ENCODE measurements around the gene HNRNPR. TPM values are rescaled to one million over a fixed set of nuclear protein-coding genes. Genes with fewer than 3 reads are reported as not detected.

HNRNPR gene
- total and polyA plus RNA-seq, 5 donors: 50.8 to 73.7 (median 61.5) TPM

GRCh38 chr1:23304140-23304620 lies 39.9 kb downstream of the HNRNPR start:
- Histone ChIP-seq H3K9me3 (ENCODE audit: control insufficient read depth, low read length) (no peaks in the 10 kb centered on the region), H3K4me1 (ENCODE audit: control insufficient read depth, insufficient read depth, low read length) (no peaks in the 10 kb centered on the region), H3K27ac (ENCODE audit: low read length) (no peak overlapping the region), H3K4me3 (ENCODE audit: low read length) (no peak overlapping the region), H3K27me3 (ENCODE audit: control insufficient read depth, insufficient read depth) (no peaks in the 10 kb centered on the region)
- 63% methylated on average over 4 of the region's 4 CpGs for WGBS
- DNase-seq (no peak), ATAC-seq (no peak)
- intact Hi-C loops (cut with DNase I): loop anchor here in 1 of 4 donors (10.0 kb wide), 1 partner anchor 101 kb away; no protein-coding TSS in a partner anchor

DNA sequence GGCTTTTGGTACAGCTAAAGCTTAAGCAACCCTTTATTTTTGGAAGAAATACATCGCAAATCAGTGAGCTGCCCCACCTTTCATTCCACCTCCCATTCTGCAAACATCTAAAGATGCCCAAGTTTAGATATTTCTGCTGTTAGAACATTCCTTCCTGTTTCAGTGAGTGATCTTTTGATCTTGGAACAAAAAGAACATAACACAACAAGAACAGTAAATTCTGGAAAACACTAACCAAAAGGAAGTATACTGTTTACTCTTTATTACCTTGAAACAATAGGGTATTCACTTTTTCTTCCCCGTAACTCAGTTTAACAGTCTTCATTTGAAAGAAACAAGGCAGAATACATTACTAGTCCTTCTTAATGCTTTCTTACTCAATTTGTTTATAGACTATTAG lies 40.6 kb downstream of the HNRNPR start:
- Histone ChIP-seq H3K4me1 (ENCODE audit: control insufficient read depth, insufficient read depth, low read length) (no peaks in the 10 kb centered on the region), H3K9me3 (ENCODE audit: control insufficient read depth, low read length) (no peaks in the 10 kb centered on the region), H3K4me3 (ENCODE audit: low read length) (no peak overlapping the region), H3K27me3 (ENCODE audit: control insufficient read depth, insufficient read depth) (no peaks in the 10 kb centered on the region), H3K27ac (ENCODE audit: low read length) (no peak overlapping the region)
- intact Hi-C loops (cut with DNase I): loop anchor here in 1 of 4 donors (10.0 kb wide), 1 partner anchor 101 kb away; no protein-coding TSS in a partner anchor
- no peak for ATAC-seq
- 75% methylated on average over 2 of the region's 2 CpGs for WGBS
- DNase-seq: no peak

DNA sequence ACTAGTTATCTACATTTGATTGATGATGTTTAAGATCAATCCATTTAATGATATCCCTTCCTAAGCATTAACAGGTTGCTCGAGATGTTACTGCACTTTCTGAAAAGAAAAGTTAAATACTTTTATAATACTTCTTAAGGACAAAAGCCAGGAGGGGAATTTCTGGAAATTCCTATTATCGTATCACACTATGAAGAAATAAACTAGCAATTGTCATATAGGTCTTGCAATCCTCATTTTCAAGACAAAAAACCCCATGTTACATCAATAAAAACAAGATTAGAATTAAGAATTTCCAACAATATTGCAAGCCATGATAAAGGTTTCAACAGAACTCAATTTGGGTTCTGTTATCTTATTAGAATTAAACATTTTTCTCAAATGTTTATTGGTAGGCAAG lies 47.2 kb downstream of the HNRNPR start:
- WGBS: 89% methylated on average over 2 of the region's 2 CpGs

GRCh38 chr1:23291706-23292105 lies 52.4 kb downstream of the HNRNPR start:
- no peaks in the 10 kb centered on the region for H3K4me1 ChIP-seq (ENCODE audit: control insufficient read depth, insufficient read depth, low read length)
- H3K4me3 ChIP-seq (ENCODE audit: low read length): no peak overlapping the region
- no peaks in the 10 kb centered on the region for H3K9me3 ChIP-seq (ENCODE audit: control insufficient read depth, low read length)
- 94% methylated on average over 2 of the region's 2 CpGs for WGBS
- H3K27me3 ChIP-seq (ENCODE audit: control insufficient read depth, insufficient read depth): no peaks in the 10 kb centered on the region
- no peak for DNase-seq
- intact Hi-C loops (cut with DNase I): no loop called here
- no peak overlapping the region for H3K27ac ChIP-seq (ENCODE audit: low read length)
- ATAC-seq: no peak

More for the DNA sequence above, 47.2 kb downstream of the HNRNPR start:
- Histone ChIP-seq H3K4me1 (ENCODE audit: control insufficient read depth, insufficient read depth, low read length) (no peaks in the 10 kb centered on the region), H3K9me3 (ENCODE audit: control insufficient read depth, low read length) (no peaks in the 10 kb centered on the region), H3K4me3 (ENCODE audit: low read length) (no peak overlapping the region), H3K27ac (ENCODE audit: low read length) (no peak overlapping the region), H3K27me3 (ENCODE audit: control insufficient read depth, insufficient read depth) (no peaks in the 10 kb centered on the region)
- ATAC-seq (no peak), DNase-seq (no peak)
- intact Hi-C loops (cut with DNase I): no loop called here

- H3K27me3 ChIP-seq (ENCODE audit: control insufficient read depth, insufficient read depth): no peaks in the 10 kb centered on the region
- H3K9me3 ChIP-seq (ENCODE audit: control insufficient read depth, low read length): no peaks in the 10 kb centered on the region
- H3K4me1 ChIP-seq (ENCODE audit: control insufficient read depth, insufficient read depth, low read length): no peaks in the 10 kb centered on the region
- ATAC-seq (peak in 1 of 2 donors; percentile 51), DNase-seq (no peak)
- no peak overlapping the region for H3K4me3 ChIP-seq (ENCODE audit: low read length)
- 80% methylated on average over 9 of the region's 9 CpGs for WGBS
- H3K27ac ChIP-seq (ENCODE audit: low read length): no peak overlapping the region
- intact Hi-C loops (cut with DNase I): no loop called here
These were observed 53.1 kb downstream of the HNRNPR start for GRCh38 chr1:23290836-23291565.

DNA sequence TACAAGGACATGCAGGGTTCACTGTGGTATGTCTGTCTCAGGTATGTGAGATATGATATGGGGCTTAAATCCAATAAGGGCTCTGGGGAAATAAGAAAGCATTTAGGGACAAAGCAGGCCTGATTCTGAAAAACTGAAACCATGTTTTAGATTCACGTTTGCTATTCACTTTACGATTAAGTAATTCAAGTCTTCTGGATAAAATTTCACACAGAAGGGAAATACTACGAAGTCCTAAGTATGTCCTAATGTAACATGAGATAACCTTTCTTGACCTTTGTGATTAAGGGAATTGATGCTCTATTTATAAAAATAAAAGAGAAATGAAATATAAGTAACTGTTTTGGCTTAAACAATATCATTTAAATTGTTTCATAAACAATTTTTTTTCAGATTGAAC lies 55.4 kb downstream of the HNRNPR start:
- Histone ChIP-seq H3K4me1 (ENCODE audit: control insufficient read depth, insufficient read depth, low read length) (no peaks in the 10 kb centered on the region), H3K27me3 (ENCODE audit: control insufficient read depth, insufficient read depth) (no peaks in the 10 kb centered on the region), H3K27ac (ENCODE audit: low read length) (peak overlapping the region; percentile 45), H3K9me3 (ENCODE audit: control insufficient read depth, low read length) (no peaks in the 10 kb centered on the region), H3K4me3 (ENCODE audit: low read length) (no peak overlapping the region)
- ATAC-seq (no peak), DNase-seq (no peak)
- intact Hi-C loops (cut with DNase I): loop anchor here in 1 of 4 donors (10.0 kb wide), 2 partner anchors 194 to 246 kb away; partner anchors contain the start of gene E2F2
- WGBS: 50% methylated on average over 3 of the region's 3 CpGs

DNA sequence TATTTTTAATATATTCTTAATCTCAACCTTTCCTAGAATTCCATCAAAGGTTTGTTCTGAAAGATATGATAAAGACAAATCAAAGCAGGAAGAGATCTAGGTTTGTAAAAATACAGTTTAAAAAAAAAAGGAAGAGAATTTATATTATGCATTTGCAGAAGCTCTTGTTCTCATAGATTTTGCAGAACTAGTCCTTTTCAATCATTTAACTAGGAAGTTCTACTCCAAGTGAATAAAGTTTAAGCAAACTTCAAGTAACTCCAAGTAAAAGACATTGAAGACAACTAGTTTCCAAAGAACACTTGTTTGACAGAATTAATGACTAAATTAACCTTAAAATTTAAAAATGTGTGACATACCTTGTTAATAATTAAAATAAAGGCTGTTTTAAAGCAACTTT lies 55.9 kb downstream of the HNRNPR start:
- DNase-seq: no peak

DNA sequence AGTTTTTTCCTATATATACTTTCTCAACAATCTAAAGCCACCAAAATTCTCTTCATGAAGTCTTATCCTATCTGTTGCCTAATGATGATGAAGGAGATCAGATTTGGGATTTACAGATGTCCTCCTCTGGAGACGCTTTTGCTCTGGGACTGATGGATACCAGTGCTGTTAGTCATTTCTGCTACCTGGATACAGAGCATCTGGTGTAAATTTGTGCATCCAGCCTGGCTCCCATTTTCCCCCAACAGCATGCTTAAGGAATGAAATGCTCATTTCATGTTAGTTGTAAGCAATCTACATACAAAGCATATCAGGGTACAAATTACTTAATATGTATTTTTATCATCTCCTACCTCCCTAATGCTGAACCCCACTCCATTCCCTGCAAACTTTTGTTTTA lies 57.7 kb downstream of the HNRNPR start:
- no peak for DNase-seq
- Histone ChIP-seq H3K27me3 (ENCODE audit: control insufficient read depth, insufficient read depth) (no peaks in the 10 kb centered on the region), H3K4me3 (ENCODE audit: low read length) (no peak overlapping the region), H3K9me3 (ENCODE audit: control insufficient read depth, low read length) (no peaks in the 10 kb centered on the region), H3K27ac (ENCODE audit: low read length) (no peak overlapping the region), H3K4me1 (ENCODE audit: control insufficient read depth, insufficient read depth, low read length) (no peaks in the 10 kb centered on the region)
- ATAC-seq: no peak
- 94% methylated on average over 1 of the region's 1 CpG for WGBS
- intact Hi-C loops (cut with DNase I): loop anchor here in 1 of 4 donors (10.0 kb wide), 2 partner anchors 192 to 248 kb away; partner anchors contain the start of gene E2F2

More for the DNA sequence above, 55.9 kb downstream of the HNRNPR start:
- Histone ChIP-seq H3K4me3 (ENCODE audit: low read length) (no peak overlapping the region), H3K27me3 (ENCODE audit: control insufficient read depth, insufficient read depth) (no peaks in the 10 kb centered on the region), H3K9me3 (ENCODE audit: control insufficient read depth, low read length) (no peaks in the 10 kb centered on the region), H3K27ac (ENCODE audit: low read length) (no peak overlapping the region), H3K4me1 (ENCODE audit: control insufficient read depth, insufficient read depth, low read length) (no peaks in the 10 kb centered on the region)
- intact Hi-C loops (cut with DNase I): loop anchor here in 1 of 4 donors (10.0 kb wide), 2 partner anchors 193 to 247 kb away; partner anchors contain the start of gene E2F2
- ATAC-seq: no peak

DNA sequence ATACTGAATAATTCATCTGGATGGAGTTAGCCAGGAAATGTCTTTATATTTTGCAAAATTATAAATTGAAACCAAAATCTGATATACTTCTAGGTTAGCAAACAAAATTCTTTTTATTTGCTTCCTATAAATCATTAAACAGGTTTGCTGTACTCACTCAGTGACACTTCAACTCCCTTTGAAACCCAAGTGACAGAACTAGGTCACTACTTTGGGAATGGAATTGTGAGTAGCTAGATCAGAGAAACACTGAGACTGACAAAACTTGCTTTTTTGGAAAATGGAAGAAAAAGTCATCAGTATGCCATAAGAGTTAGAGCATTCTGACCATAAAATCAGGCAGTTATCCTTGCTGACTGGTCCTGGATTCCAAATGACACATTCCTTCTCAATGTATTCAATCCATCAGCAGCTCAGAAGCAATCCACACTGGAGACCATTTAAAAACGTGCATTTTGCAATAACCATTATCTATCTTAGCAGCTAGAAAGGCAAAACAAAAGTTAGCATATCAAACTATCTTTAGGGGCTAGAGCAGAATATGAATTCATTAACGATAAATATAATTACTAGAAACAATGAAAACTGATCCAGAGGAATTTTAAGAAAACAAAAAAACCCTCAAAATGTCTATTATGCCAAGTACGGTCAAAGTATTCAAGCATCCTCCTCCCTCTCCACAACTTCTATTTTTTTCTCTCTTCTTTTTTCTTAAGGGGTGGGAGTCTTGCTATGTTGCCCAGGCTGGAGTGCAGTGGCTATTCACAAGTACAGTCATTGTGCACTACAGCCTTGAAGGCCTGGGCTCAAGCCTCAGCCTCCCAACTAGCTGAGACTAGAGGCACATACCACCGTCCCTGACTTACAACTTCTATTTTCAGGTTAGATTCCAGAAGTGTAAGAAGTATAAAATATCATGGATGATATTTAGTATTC lies 60.1 kb downstream of the HNRNPR start:
- WGBS: 81% methylated on average over 4 of the region's 4 CpGs
- Histone ChIP-seq H3K27ac (ENCODE audit: low read length) (no peak overlapping the region), H3K9me3 (ENCODE audit: control insufficient read depth, low read length) (no peaks in the 10 kb centered on the region), H3K4me3 (ENCODE audit: low read length) (no peak overlapping the region), H3K4me1 (ENCODE audit: control insufficient read depth, insufficient read depth, low read length) (no peaks in the 10 kb centered on the region), H3K27me3 (ENCODE audit: control insufficient read depth, insufficient read depth) (no peaks in the 10 kb centered on the region)
- intact Hi-C loops (cut with DNase I): loop anchor here in 1 of 4 donors (10.0 kb wide), 2 partner anchors 189 to 251 kb away; partner anchors contain the start of gene E2F2
- no peak for DNase-seq
- no peak for ATAC-seq

- Histone ChIP-seq H3K4me3 (ENCODE audit: low read length) (no peak overlapping the region), H3K9me3 (ENCODE audit: control insufficient read depth, low read length) (no peaks in the 10 kb centered on the region), H3K4me1 (ENCODE audit: control insufficient read depth, insufficient read depth, low read length) (no peaks in the 10 kb centered on the region), H3K27me3 (ENCODE audit: control insufficient read depth, insufficient read depth) (no peaks in the 10 kb centered on the region), H3K27ac (ENCODE audit: low read length) (no peak overlapping the region)
- intact Hi-C loops (cut with DNase I): loop anchor here in 1 of 4 donors (10.0 kb wide), 2 partner anchors 188 to 252 kb away; partner anchors contain the start of gene E2F2
- 75% methylated on average over 5 of the region's 5 CpGs for WGBS
- no peak for DNase-seq
- ATAC-seq: no peak
These were observed 61.1 kb downstream of the HNRNPR start for GRCh38 chr1:23282957-23283356.

Data from right cardiac atrium (tissue), 5 donors.